HG03045 (cell line): ENCODE results near the gene AARS1.
"Not testable (repeated sequence)": the region's sequence is repeated elsewhere in the genome, so short reads cannot be mapped to it uniquely, and the experiment has no call there.

Experiments
- ATAC-seq: cut with Tn5 transposase; IDR thresholded peaks from one replicate; pipeline ENCODE4 v1.9.1; 2021; ENCODE audit warnings: mild to moderate bottlenecking, moderate library complexity; ENCODE audit not compliant: unreplicated experiment

The AARS1 gene

GRCh38 chr16:70226024-70226423 lies 63.3 kb downstream of the AARS1 start:
- not testable (repeated sequence) for ATAC-seq

GRCh38 chr16:70225430-70225829 lies 63.9 kb downstream of the AARS1 start:
- not testable (repeated sequence) for ATAC-seq

GRCh38 chr16:70224645-70225044 lies 64.7 kb downstream of the AARS1 start:
- ATAC-seq, result not testable (repeated sequence)

GRCh38 chr16:70223971-70224513 lies 65.3 kb downstream of the AARS1 start:
- not testable (repeated sequence) for ATAC-seq

DNA sequence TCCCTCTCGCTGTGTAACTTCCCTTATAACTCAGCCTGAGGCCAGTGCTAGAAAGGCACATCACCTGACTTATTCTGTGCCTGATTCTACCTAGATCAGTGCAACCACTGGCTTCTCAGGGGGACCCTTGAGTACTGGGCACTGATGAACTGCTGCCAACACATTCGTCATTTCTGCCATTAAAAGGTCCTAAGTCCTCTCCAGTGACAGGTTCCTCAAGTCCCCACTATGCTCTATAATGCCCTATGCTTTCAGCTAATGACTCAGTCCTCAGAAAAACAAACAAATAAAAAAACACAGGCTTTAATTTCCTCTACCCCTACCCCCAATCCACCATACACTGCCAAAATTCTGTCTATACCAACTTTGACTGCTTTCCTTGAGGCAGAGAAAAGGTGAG lies 66.1 kb downstream of the AARS1 start:
- not testable (repeated sequence) for ATAC-seq

- ATAC-seq, result not testable (repeated sequence)
Measured at GRCh38 chr16:70222574-70222973, 66.7 kb downstream of the AARS1 start.

GRCh38 chr16:70218586-70218985 lies 70.7 kb downstream of the AARS1 start:
- not testable (repeated sequence) for ATAC-seq

GRCh38 chr16:70206382-70206781 lies 82.9 kb downstream of the AARS1 start:
- not testable (repeated sequence) for ATAC-seq

- not testable (repeated sequence) for ATAC-seq
Measured at GRCh38 chr16:70204668-70205405, 84.5 kb downstream of the AARS1 start.

DNA sequence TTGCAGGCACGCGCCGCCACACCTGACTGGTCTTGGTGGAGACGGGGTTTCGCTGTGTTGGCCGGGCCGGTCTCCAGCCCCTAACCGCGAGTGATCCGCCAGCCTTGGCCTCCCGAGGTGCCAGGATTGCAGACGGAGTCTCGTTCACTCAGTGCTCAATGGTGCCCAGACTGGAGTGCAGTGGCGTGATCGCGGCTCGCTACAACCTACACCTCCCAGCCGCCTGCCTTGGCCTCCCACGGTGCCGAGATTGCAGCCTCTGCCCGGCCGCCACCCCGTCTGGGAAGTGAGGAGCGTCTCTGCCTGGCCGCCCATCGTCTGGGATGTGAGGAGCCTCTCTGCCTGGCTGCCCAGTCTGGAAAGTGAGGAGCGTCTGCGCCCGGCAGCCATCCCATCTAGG lies 85.3 kb downstream of the AARS1 start:
- ATAC-seq, result not testable (repeated sequence)

GRCh38 chr16:70203508-70203907 lies 85.8 kb downstream of the AARS1 start:
- not testable (repeated sequence) for ATAC-seq
